ENCODE data around the gene DUSP5.

- no peak for TF ChIP-seq CTCF (IDR thresholded peaks at IDR 0.05 in 4 of 5, conservative IDR thresholded peaks at IDR 0.05 in 1 of 5)
- TF ChIP-seq POLR2A (IDR thresholded peaks at IDR 0.05), result no peak
These were observed 14.9 kb downstream of the DUSP5 start for GRCh38 chr10:110512461-110513187.
